Activated naive CD8-positive, alpha-beta T cell treated with anti-CD3 and anti-CD28 coated beads for 36 hours (primary cell): ENCODE measurements around the gene CUZD1. TPM values are rescaled to one million over a fixed set of nuclear protein-coding genes. Genes with fewer than 3 reads are reported as not detected.

Experiments
- DNase-seq: peaks from one replicate; pipeline ENCODE4 v3.0.0; 2021
- H3K27ac Mint-ChIP-seq: one replicate; pipeline ENCODE4 v1.8.0; 2022; ENCODE audit warnings: mild to moderate bottlenecking, moderate library complexity, mixed read lengths
- H3K27me3 Mint-ChIP-seq: one replicate; pipeline ENCODE4 v1.8.0; 2022; ENCODE audit warnings: mild to moderate bottlenecking, mixed read lengths
- H3K36me3 Mint-ChIP-seq: one replicate; pipeline ENCODE4 v1.8.0; 2021; ENCODE audit warnings: mild to moderate bottlenecking, mixed read lengths
- H3K4me1 Mint-ChIP-seq: one replicate; pipeline ENCODE4 v1.8.0; 2021; ENCODE audit warnings: mixed read lengths
- H3K4me3 Mint-ChIP-seq: one replicate; pipeline ENCODE4 v1.8.0; 2022; ENCODE audit warnings: mild to moderate bottlenecking, moderate library complexity, mixed read lengths
- H3K9me3 Mint-ChIP-seq: one replicate; pipeline ENCODE4 v1.8.0; 2022; ENCODE audit warnings: mixed read lengths
- total RNA-seq, 2 experiments: library from RNA; stranded (reverse); gene quantifications; one replicate each; pipeline ENCODE4 v1.2.3, GENCODE V29; 2021

CUZD1 gene
- total RNA-seq, 2 experiments from 2014 or later = 1.7 to 2.0 TPM

DNA sequence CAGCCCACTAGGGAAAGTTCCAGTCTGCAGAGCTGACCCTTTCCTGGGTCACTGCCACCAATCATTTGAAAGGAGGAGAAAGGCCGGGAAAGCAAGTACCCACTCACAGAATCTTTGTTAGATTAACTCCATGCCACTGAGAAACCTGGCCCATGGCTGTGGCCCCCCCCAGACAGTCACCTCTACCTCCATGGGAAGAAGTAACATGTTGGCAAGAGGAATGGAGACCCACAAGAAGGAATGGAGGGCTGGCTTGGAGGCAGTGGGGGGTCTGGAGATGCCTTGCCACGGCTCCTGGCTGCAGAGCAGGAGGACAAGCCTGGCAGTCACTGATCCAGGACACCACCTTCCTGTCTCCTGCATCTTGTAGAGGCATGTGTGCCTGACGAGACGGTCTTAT is 32.9 kb downstream of the CUZD1 start:
- H3K27me3 Mint-ChIP-seq = peaks cover 6% of the 10 kb centered on the region

DNA sequence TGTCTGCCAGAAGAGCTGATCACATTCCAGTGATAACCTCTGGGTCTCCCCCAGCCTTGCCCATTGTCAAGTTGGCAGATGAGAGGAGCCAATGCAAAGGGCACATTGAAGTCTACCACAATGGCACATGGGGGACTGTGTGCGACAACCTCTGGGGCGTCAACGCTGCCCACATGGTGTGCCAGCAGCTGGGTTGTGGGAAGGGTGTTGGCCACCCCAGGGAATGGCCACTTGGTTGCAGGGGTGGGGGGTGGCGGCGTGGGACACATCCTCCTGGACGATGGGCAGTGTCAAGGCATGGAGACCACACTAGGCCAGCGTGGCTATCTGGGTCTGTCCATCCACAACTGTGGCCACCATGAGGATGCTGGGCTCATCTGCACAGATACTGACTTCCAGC is 43.4 kb downstream of the CUZD1 start:
- Mint-ChIP-seq H3K9me3 (no peaks in the 10 kb centered on the region), H3K4me1 (no peaks in the 10 kb centered on the region), H3K4me3 (no peak overlapping the region), H3K36me3 (no peaks in the 10 kb centered on the region), H3K27me3 (peaks cover 15% of the 10 kb centered on the region), H3K27ac (no peak overlapping the region)
- DNase-seq = no peak

More for the DNA sequence above, 32.9 kb downstream of the CUZD1 start:
- H3K4me1 Mint-ChIP-seq = no peaks in the 10 kb centered on the region
- DNase-seq = no peak
- no peaks in the 10 kb centered on the region for H3K36me3 Mint-ChIP-seq
- H3K27ac Mint-ChIP-seq = no peak overlapping the region
- no peaks in the 10 kb centered on the region for H3K9me3 Mint-ChIP-seq
- H3K4me3 Mint-ChIP-seq = no peak overlapping the region

DNA sequence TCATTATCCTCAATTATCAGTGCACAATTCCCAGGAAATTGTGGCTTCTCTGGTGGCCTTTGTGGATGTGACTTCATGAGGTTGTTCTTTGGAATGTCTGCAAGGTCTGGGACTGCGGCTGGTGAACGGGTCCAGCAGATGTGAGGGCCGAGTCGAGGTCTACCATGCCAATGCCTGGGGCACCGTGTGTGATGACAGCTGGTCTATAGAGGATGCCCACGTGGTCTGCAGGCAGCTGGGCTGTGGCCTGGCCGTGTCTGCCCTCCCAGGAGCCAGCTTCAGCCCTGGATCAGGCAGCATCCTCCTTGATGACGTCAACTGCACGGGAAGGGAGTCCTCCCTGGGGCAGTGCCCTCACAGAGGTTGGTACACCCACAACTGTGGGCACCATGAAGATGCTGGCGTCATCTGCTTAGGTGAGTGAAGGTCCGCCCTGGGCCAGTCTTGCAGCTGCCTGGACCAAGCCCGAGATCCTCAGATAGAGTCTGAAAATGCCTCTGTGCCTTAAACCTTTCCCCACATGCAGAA is 46.9 kb downstream of the CUZD1 start:
- H3K27ac Mint-ChIP-seq = no peak overlapping the region
- peaks cover 23% of the 10 kb centered on the region for H3K27me3 Mint-ChIP-seq
- H3K4me1 Mint-ChIP-seq = no peaks in the 10 kb centered on the region
- H3K9me3 Mint-ChIP-seq = no peaks in the 10 kb centered on the region
- no peaks in the 10 kb centered on the region for H3K36me3 Mint-ChIP-seq
- H3K4me3 Mint-ChIP-seq = no peak overlapping the region
- DNase-seq = no peak

- Mint-ChIP-seq H3K4me1 (no peaks in the 10 kb centered on the region), H3K36me3 (no peaks in the 10 kb centered on the region), H3K9me3 (no peaks in the 10 kb centered on the region), H3K4me3 (no peak overlapping the region), H3K27ac (no peak overlapping the region), H3K27me3 (peaks cover 19% of the 10 kb centered on the region)
- no peak for DNase-seq
Measured at GRCh38 chr10:122796796-122797195, 48.9 kb downstream of the CUZD1 start.

DNA sequence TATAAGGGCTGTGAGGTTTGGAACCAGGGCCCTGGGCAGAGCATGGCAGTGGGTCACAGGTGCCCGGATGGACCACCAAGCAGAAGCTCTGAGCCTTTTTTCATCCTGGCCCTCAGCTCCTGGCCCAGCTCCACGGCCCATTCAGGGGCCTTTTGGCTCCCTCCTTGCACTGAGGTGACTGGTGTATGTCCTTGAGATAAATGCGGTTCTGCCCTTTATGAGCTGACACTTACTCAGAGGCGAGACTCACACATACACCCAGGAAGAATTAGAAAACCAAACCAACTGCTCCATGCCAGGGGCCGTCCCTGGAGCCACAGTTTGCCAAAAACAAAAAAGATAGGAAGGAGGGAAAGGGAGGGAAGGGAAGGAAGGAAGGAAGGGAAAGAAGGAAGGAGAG is 49.7 kb downstream of the CUZD1 start:
- DNase-seq = no peak
- Mint-ChIP-seq H3K36me3 (no peaks in the 10 kb centered on the region), H3K27me3 (peaks cover 19% of the 10 kb centered on the region), H3K4me3 (no peak overlapping the region), H3K9me3 (no peaks in the 10 kb centered on the region), H3K4me1 (no peaks in the 10 kb centered on the region), H3K27ac (no peak overlapping the region)

DNA sequence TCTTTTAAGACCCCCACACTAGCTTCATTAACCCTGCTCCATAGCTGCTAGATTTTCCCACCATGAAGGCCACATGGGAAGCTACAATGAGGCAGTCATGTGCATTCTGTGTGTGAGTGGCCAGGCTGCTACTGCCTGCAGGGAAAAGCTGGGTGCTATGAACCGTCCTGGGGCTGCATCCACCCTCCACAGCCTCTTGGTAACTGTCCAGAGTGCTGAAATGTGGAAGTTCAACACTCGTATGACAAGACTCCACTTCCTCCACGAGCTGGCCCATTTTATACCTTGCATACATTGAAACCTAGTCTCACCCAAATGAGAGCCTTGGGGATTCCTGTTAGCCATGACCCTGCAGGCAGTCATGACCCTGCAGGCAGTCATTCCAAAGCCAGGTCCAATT is 59.4 kb downstream of the CUZD1 start:
- Mint-ChIP-seq H3K27me3 (peaks cover 14% of the 10 kb centered on the region), H3K4me3 (no peak overlapping the region), H3K4me1 (no peaks in the 10 kb centered on the region)

DNA sequence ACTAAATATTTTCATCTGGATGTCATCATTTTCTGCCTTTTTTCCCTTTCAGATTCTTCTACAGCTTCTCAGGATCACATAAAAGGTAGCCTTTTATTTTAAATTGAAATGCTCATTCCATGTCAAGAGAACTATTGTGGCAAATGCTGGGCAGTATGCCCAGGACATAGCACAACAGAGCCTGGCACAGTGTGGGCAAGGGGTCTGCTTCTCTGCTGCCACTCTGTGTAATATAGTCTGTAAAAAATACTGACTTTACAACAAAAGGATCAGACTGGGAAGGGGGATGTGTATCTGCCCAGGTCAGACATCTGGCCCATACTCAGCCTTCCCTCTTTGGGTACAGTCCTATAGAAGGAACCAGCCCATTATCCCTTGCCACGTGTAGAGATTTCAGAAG is 62.7 kb downstream of the CUZD1 start:
- no peak for DNase-seq
- no peaks in the 10 kb centered on the region for H3K36me3 Mint-ChIP-seq
- no peak overlapping the region for H3K4me3 Mint-ChIP-seq
- H3K27me3 Mint-ChIP-seq = peaks cover 14% of the 10 kb centered on the region
- no peaks in the 10 kb centered on the region for H3K4me1 Mint-ChIP-seq
- no peaks in the 10 kb centered on the region for H3K9me3 Mint-ChIP-seq
- H3K27ac Mint-ChIP-seq = no peak overlapping the region

More for the DNA sequence above, 59.4 kb downstream of the CUZD1 start:
- H3K27ac Mint-ChIP-seq = no peak overlapping the region
- DNase-seq = no peak
- H3K9me3 Mint-ChIP-seq = no peaks in the 10 kb centered on the region
- H3K36me3 Mint-ChIP-seq = no peaks in the 10 kb centered on the region

Other genes starting within 250 kb of the CUZD1 start
- gene C10orf120, start 146.0 kb downstream of the CUZD1 start, total RNA-seq = not detected
- gene FAM24B, start 33.7 kb upstream of the CUZD1 start, total RNA-seq = 10 to 100 TPM; 11.2 to 12.8 TPM
- not detected for gene FAM24A, start 64.8 kb upstream of the CUZD1 start, total RNA-seq
- 10 to 100 TPM in 1 of 2 experiments, 1 to 10 TPM in 1; 9.5 to 10.1 TPM for gene C10orf88, start 108.4 kb upstream of the CUZD1 start, total RNA-seq
- 1 to 10 TPM; 6.0 to 7.3 TPM for gene PSTK, start 134.5 kb upstream of the CUZD1 start, total RNA-seq
- gene IKZF5, start 162.9 kb upstream of the CUZD1 start, total RNA-seq = 10 to 100 TPM; 16.6 to 19.7 TPM
- gene ACADSB, start 163.1 kb upstream of the CUZD1 start, total RNA-seq = 10 to 100 TPM; 23.3 to 25.1 TPM